H1 (cell line): ENCODE measurements around the gene NUP107. TPM values are rescaled to one million over a fixed set of nuclear protein-coding genes. Genes with fewer than 3 reads are reported as not detected.

ENCODE experiments used
- CTCF ChIA-PET: fragments of 300-600 bp; sonication (Branson Sonifier 250); formaldehyde crosslinking; loops from one replicate; lab custom pipeline; 2021; ENCODE audit not compliant: partially characterized antibody; lab: Charles Lee
- POLR2A ChIA-PET: fragments of 300-600 bp; sonication (Branson Sonifier 250); formaldehyde crosslinking; loops from one replicate; lab custom pipeline; 2021; ENCODE audit warnings: inconsistent platforms; ENCODE audit not compliant: partially characterized antibody; lab: Charles Lee
- DNase-seq, 2 experiments: peaks; one replicate each; pipeline versions ENCODE4 v3.0.0 to v3.0.0-alpha.2; 2010 to 2022; ENCODE audit warnings: low spot score in 2 of 2, low read depth in 1 of 2, mixed read lengths in 1 of 2
- FAIRE-seq: peaks from 2 replicates; lab custom pipeline; 2011; peaks lifted over from hg19 to GRCh38; lab: Jason Lieb, UNC
- H2AFZ ChIP-seq: 2 replicates; pipeline ENCODE4 v1.8.1; 2012; ENCODE audit warnings: low read length, inconsistent platforms
- H2AK5ac ChIP-seq: 2 replicates; pipeline ENCODE4 v1.6.1; 2013; ENCODE audit warnings: low read depth, low read length
- H2BK120ac ChIP-seq: replicated peaks from 2 replicates; pipeline ENCODE3; 2013; ENCODE audit warnings: low read depth, low read length, inconsistent platforms
- H2BK12ac ChIP-seq: 2 replicates; pipeline ENCODE4 v1.6.1; 2013; ENCODE audit warnings: low read depth, low read length
- H2BK15ac ChIP-seq: 2 replicates; pipeline ENCODE4 v1.6.1; 2013; ENCODE audit warnings: low read length
- H2BK20ac ChIP-seq: 2 replicates; pipeline ENCODE4 v1.6.1; 2013; ENCODE audit warnings: low read length
- H2BK5ac ChIP-seq: 2 replicates; pipeline ENCODE4 v1.6.1; 2013; ENCODE audit warnings: low read depth, low read length
- H3K14ac ChIP-seq: 2 replicates; pipeline ENCODE4 v1.6.1; 2013; ENCODE audit warnings: inconsistent platforms; ENCODE audit not compliant: insufficient read length
- H3K18ac ChIP-seq: 2 replicates; pipeline ENCODE4 v1.6.1; 2013; ENCODE audit warnings: low read length; ENCODE audit errors: extremely low read depth
- H3K23ac ChIP-seq: 2 replicates; pipeline ENCODE4 v1.6.1; 2013; ENCODE audit warnings: inconsistent platforms; ENCODE audit not compliant: insufficient read length
- H3K23me2 ChIP-seq: 2 replicates; pipeline ENCODE4 v1.6.1; 2013; ENCODE audit warnings: low read depth, low read length
- H3K27ac ChIP-seq: 2 replicates; pipeline ENCODE4 v1.6.1; 2011; ENCODE audit warnings: low read depth, low read length, inconsistent platforms
- H3K27me3 ChIP-seq, 4 experiments: replicated peaks in 1 of 4; 1 replicate in 1 of 4; 2 replicates in 3 of 4; pipeline versions ENCODE4 v1.6.1 to v1.8.1; 2011 to 2013; ENCODE audit warnings: low read length in 3 of 4, mild to moderate bottlenecking in 3 of 4, inconsistent platforms in 2 of 4, mixed read lengths in 2 of 4, moderate library complexity in 1 of 4; ENCODE audit not compliant: control insufficient read depth in 3 of 4, insufficient read depth in 3 of 4; ENCODE audit errors: extremely low read depth in 1 of 4
- H3K36me3 ChIP-seq, 4 experiments: 2 replicates each; pipeline versions ENCODE4 v1.6.1 to v1.8.1; 2011 to 2013; ENCODE audit warnings: mild to moderate bottlenecking in 4 of 4, low read length in 3 of 4, moderate library complexity in 2 of 4, control low read depth in 1 of 4, inconsistent platforms in 1 of 4; ENCODE audit not compliant: insufficient read depth in 4 of 4, control insufficient read depth in 2 of 4
- H3K4ac ChIP-seq: replicated peaks from 2 replicates; pipeline ENCODE3; 2013; ENCODE audit warnings: low read length, low read depth, mixed read lengths, inconsistent platforms; ENCODE audit not compliant: insufficient read length
- H3K4me1 ChIP-seq, 4 experiments: replicated peaks in 1 of 4; 1 replicate in 1 of 4; 2 replicates in 3 of 4; pipeline versions ENCODE4 v1.6.1 to v1.8.1; 2011 to 2013; ENCODE audit warnings: low read length in 3 of 4, inconsistent platforms in 2 of 4, mixed read lengths in 1 of 4; ENCODE audit not compliant: insufficient read depth in 4 of 4, control insufficient read depth in 3 of 4
- H3K4me2 ChIP-seq, 2 experiments: 2 replicates each; pipeline versions ENCODE4 v1.6.1 to v1.8.1; 2011 to 2013; ENCODE audit warnings: low read depth in 2 of 2, low read length in 2 of 2, control low read depth in 1 of 2, inconsistent platforms in 1 of 2, mild to moderate bottlenecking in 1 of 2; ENCODE audit not compliant: insufficient read depth in 1 of 2
- H3K4me3 ChIP-seq, 4 experiments: fragments of 200-600, 300-600 bp in 1 of 4; sonication (generic), shearing (Covaris generic), sonication (Bioruptor Twin) in 1 of 4; 2 replicates each; pipeline versions ENCODE4 v1.5.1 to v1.8.1; 2011 to 2016; ENCODE audit warnings: low read length in 4 of 4, low read depth in 3 of 4, control low read depth in 2 of 4, inconsistent platforms in 2 of 4, mild to moderate bottlenecking in 2 of 4, mixed read lengths in 1 of 4, moderate library complexity in 1 of 4; ENCODE audit not compliant: insufficient read depth in 2 of 4; ENCODE audit errors: extremely low read depth in 1 of 4
- H3K56ac ChIP-seq: replicated peaks from 2 replicates; pipeline ENCODE3; 2013; ENCODE audit warnings: low read depth, mild to moderate bottlenecking, mixed read lengths, low read length, inconsistent platforms; ENCODE audit not compliant: insufficient read length
- H3K79me1 ChIP-seq: 2 replicates; pipeline ENCODE4 v1.6.1; 2013; ENCODE audit warnings: low read depth, low read length, control low read depth
- H3K79me2 ChIP-seq, 2 experiments: 2 replicates each; pipeline versions ENCODE4 v1.6.1 to v1.8.1; 2012 to 2013; ENCODE audit warnings: low read length in 2 of 2, mild to moderate bottlenecking in 2 of 2, inconsistent platforms in 1 of 2; ENCODE audit not compliant: insufficient read depth in 2 of 2, control insufficient read depth in 1 of 2
- H3K9ac ChIP-seq, 4 experiments: replicated peaks in 1 of 4; 1 replicate in 1 of 4; 2 replicates in 3 of 4; pipeline versions ENCODE4 v1.6.1 to v1.8.1; 2011 to 2013; ENCODE audit warnings: low read depth in 3 of 4, low read length in 3 of 4, control low read depth in 2 of 4, mild to moderate bottlenecking in 2 of 4, moderate library complexity in 2 of 4, inconsistent platforms in 1 of 4; ENCODE audit errors: extremely low read depth in 1 of 4
- H3K9me3 ChIP-seq, 2 experiments: 2 replicates each; pipeline versions ENCODE4 v1.6.1 to v1.8.1; 2012 to 2013; ENCODE audit warnings: mild to moderate bottlenecking in 2 of 2, moderate library complexity in 2 of 2, control low read depth in 1 of 2, inconsistent platforms in 1 of 2, low read depth in 1 of 2, low read length in 1 of 2, mixed read lengths in 1 of 2; ENCODE audit not compliant: insufficient read depth in 2 of 2
- H4K20me1 ChIP-seq, 2 experiments: replicated peaks in 1 of 2; 2 replicates each; pipeline versions ENCODE3 to v1.8.1; 2011 to 2013; ENCODE audit warnings: inconsistent platforms in 2 of 2, low read length in 2 of 2, mild to moderate bottlenecking in 1 of 2; ENCODE audit not compliant: insufficient read depth in 2 of 2, control insufficient read depth in 1 of 2
- H4K5ac ChIP-seq: 2 replicates; pipeline ENCODE4 v1.6.1; 2013; ENCODE audit warnings: low read length, low read depth, mixed read lengths, inconsistent platforms; ENCODE audit not compliant: insufficient read length
- H4K8ac ChIP-seq: 2 replicates; pipeline ENCODE4 v1.8.0; 2013; ENCODE audit warnings: mild to moderate bottlenecking, moderate library complexity, low read length, inconsistent platforms; ENCODE audit not compliant: insufficient read depth; ENCODE audit errors: extremely low read depth
- H4K91ac ChIP-seq: replicated peaks from 2 replicates; pipeline ENCODE3; 2013; ENCODE audit warnings: low read length, mixed read lengths, inconsistent platforms; ENCODE audit not compliant: insufficient read length
- TBP ChIP-seq: IDR thresholded peaks from 2 replicates; pipeline ENCODE4 v1.6.1; 2011; ENCODE audit warnings: low read depth, low read length, improper control_type of control experiment
- whole genome bisulfite sequencing, 2 experiments: shearing (Covaris generic) in 1 of 2; methylation state at CpG; one replicate each; pipeline versions ENCODE4 v1.1.6 to v1.1.7; 2013 to 2015; ENCODE audit warnings: low lambda C conversion rate in 2 of 2, mixed read lengths in 2 of 2, inconsistent platforms in 1 of 2, low coverage in 1 of 2, missing lambda C conversion rate in 1 of 2; ENCODE audit not compliant: insufficient replicate concordance in 2 of 2, insufficient coverage in 1 of 2, insufficient read length in 1 of 2; ENCODE audit errors: extremely low coverage in 1 of 2, missing lambda C conversion rate in 1 of 2; 5-methylcytosine and 5-hydroxymethylcytosine counted together
- polyA plus RNA-seq, 7 experiments: library from polyadenylated mRNA; depleted of rRNA in 3 of 7; stranded (reverse) in 5 of 7; unstranded in 2 of 7; fragments of >200 nt in 5 of 7; fragments of 200-250 nt in 2 of 7; gene quantifications; 1 replicate in 5 of 7; 2 replicates in 1 of 7; 4 replicates in 1 of 7; pipeline versions ENCODE4 v1.2.1 to v1.2.3, GENCODE V29; 2011 to 2013; ENCODE audit warnings: missing spikeins in 2 of 7, mixed read lengths in 2 of 7
- total RNA-seq: library from RNA; stranded (reverse); fragmentation: NEBNext Ultra II Directional; extraction: Animal tissue kit (Norgen Biotek cat#: 25700); gene quantifications from 2 replicates; pipeline ENCODE4 v1.2.1, GENCODE V29; 2021

NUP107 gene
- total and polyA plus RNA-seq, 2 of the 8 experiments (the other 6 are each of a cell fraction or from before 2014, with no cell fraction given): 46.1 to 141 TPM

GRCh38 chr12:68775121-68775630, 88.4 kb downstream of the NUP107 start:
- POLR2A ChIA-PET: interaction anchor here (0.6 to 1.4 kb wide), 3 partner anchors 12 to 838 kb away, joined by 3 to 5 read pairs (median 3); partner anchors contain the start of gene MDM2
- CTCF ChIA-PET: no interaction called here
- FAIRE-seq: no peak
- no peak for TF ChIP-seq TBP

More at GRCh38 chr12:68775121-68775630, 88.4 kb downstream of the NUP107 start:
- Histone ChIP-seq H2AFZ (no peak overlapping the region), H3K23me2 (no peaks in the 10 kb centered on the region), H3K23ac (no peak overlapping the region), H3K9ac (no peak overlapping the region), H2BK15ac (no peak overlapping the region), H3K36me3 (no peaks in the 10 kb centered on the region), H3K9me3 (no peaks in the 10 kb centered on the region), H4K8ac (no peak overlapping the region), H3K79me2 (no peaks in the 10 kb centered on the region), H3K14ac (no peak overlapping the region), H3K79me1 (no peaks in the 10 kb centered on the region), H3K56ac (no peak overlapping the region), H3K18ac (no peak overlapping the region), H3K4me2 (no peak overlapping the region), H4K5ac (no peak overlapping the region), H3K27me3 (no peaks in the 10 kb centered on the region), H3K4me3 (no peak overlapping the region), H2BK120ac (no peak overlapping the region), H2BK20ac (no peak overlapping the region), H3K27ac (no peak overlapping the region), H2AK5ac (no peak overlapping the region), H4K91ac (no peak overlapping the region), H3K4me1 (no peaks in the 10 kb centered on the region), H2BK5ac (no peak overlapping the region), H3K4ac (no peak overlapping the region), H4K20me1 (no peaks in the 10 kb centered on the region), H2BK12ac (no peak overlapping the region)
- DNase-seq: no peak
- 94% methylated on average over 7 of the region's 7 CpGs; no CpG with 5 or more reads in 1 of the 2 experiments for WGBS, 2 experiments
